Measurements from ENCODE around the gene NXPH2. TPM values are rescaled to one million over a fixed set of nuclear protein-coding genes. Genes with fewer than 3 reads are reported as not detected.
A peak's percentile ranks its signal among the peaks of the same experiment; 100 is the strongest.

Gene NXPH2
- total RNA-seq (not detected), polyA plus RNA-seq (not detected), total RNA-seq (not detected)

GRCh38 chr2:138779781-138780445 is at the start of gene NXPH2:
NXPH2 (minus strand) TSS chr2:138780390; CDS start chr2:138780241, 149 bp downstream.
- Mint-ChIP-seq H3K4me3 (no peak within 1 kb of the TSS), H3K4me1 (peaks cover 0 to 12% (median 4%) of the 10 kb centered on the region in 7 donors), H3K27ac (peak within 1 kb of the TSS in 1 of 9 donors; percentile 55), H3K27me3 (peaks cover 38 to 44% (median 40%) of the 10 kb centered on the region in 5 donors), H3K36me3 (no peaks in the 10 kb centered on the region), H3K9me3 (peaks cover 0 to 3% (median 0%) of the 10 kb centered on the region in 11 donors)
- Histone ChIP-seq H3K36me3 (ENCODE audit: control insufficient read depth in 2 of 3, insufficient read depth in 3 of 3, low read length in 3 of 3) (no peaks in the 10 kb centered on the region), H3K9me3 (ENCODE audit: control insufficient read depth in 2 of 3, low read length in 3 of 3) (no peaks in the 10 kb centered on the region), H3K27me3 (ENCODE audit: control insufficient read depth in 2 of 2, insufficient read depth in 2 of 2, low read length in 2 of 2) (no peaks in the 10 kb centered on the region), H3K4me1 (ENCODE audit: control insufficient read depth in 2 of 2, insufficient read depth in 2 of 2, low read length in 2 of 2) (no peaks in the 10 kb centered on the region), H3K4me3 (ENCODE audit: low read length) (no peak within 1 kb of the TSS), H3K27ac (ENCODE audit: low read depth, low read length) (no peak within 1 kb of the TSS)
- ChIA-PET CTCF (no interaction called here), POLR2A (no interaction called here)
- DNase-seq = no peak
- ATAC-seq = no peak
- intact Hi-C loops (cut with micrococcal nuclease) = no loop called here

- Mint-ChIP-seq H3K27me3 (peaks cover 0 to 14% (median 6%) of the 10 kb centered on the region in 5 donors), H3K36me3 (no peaks in the 10 kb centered on the region), H3K9me3 (no peaks in the 10 kb centered on the region), H3K4me3 (no peak overlapping the region), H3K4me1 (peaks cover 0 to 3% (median 0%) of the 10 kb centered on the region in 7 donors), H3K27ac (no peak overlapping the region)
- ATAC-seq = peak; percentile 45
- H3K27ac ChIP-seq (ENCODE audit: low read depth, low read length) = no peak overlapping the region
- no peaks in the 10 kb centered on the region for H3K4me1 ChIP-seq (ENCODE audit: control insufficient read depth in 2 of 2, insufficient read depth in 2 of 2, low read length in 2 of 2)
- peak in 3 of 9 donors; percentile 2 to 24 (median 8) for DNase-seq
- ChIA-PET POLR2A (no interaction called here), CTCF (no interaction called here)
- no peaks in the 10 kb centered on the region for H3K27me3 ChIP-seq (ENCODE audit: control insufficient read depth in 2 of 2, insufficient read depth in 2 of 2, low read length in 2 of 2)
- H3K9me3 ChIP-seq (ENCODE audit: control insufficient read depth in 2 of 3, low read length in 3 of 3) = no peaks in the 10 kb centered on the region
- intact Hi-C loops (cut with micrococcal nuclease) = no loop called here
- no peaks in the 10 kb centered on the region for H3K36me3 ChIP-seq (ENCODE audit: control insufficient read depth in 2 of 3, insufficient read depth in 3 of 3, low read length in 3 of 3)
- no peak overlapping the region for H3K4me3 ChIP-seq (ENCODE audit: low read length)
Observed at GRCh38 chr2:138829326-138829919, 49.2 kb upstream of the NXPH2 start.

DNA sequence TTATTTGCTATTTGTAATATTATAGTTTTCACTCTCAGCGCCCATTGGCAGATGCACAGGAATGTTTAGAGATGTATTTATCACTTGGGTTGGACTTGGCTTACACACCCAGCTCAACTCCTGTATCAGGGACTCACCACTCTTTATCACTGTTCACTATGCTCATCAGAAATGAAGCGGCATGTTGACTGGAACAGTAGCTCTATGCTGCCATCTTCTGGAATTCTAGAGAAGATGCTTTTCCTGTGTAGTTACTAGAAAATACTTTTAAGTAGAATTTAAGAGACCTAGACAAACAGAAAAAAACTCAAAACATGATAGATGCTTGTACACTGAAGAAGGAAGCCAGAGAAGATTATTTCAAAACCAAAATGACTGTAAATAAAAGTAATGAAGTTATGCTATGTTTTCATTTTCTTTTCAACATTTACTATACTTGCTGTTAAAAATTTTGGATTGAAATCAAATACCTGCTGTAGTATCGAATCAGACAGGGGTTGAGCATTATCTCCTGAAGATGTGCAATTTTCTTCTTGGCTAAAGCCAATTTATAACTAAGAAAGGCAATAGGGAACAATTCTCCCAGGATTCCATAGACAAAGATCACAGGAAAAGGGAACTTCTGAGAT is 47.4 kb upstream of the NXPH2 start:
- peaks cover 0 to 17% (median 5%) of the 10 kb centered on the region in 5 donors for H3K27me3 Mint-ChIP-seq

GRCh38 chr2:138823666-138824065 is 43.5 kb upstream of the NXPH2 start:
- Histone ChIP-seq H3K36me3 (ENCODE audit: control insufficient read depth in 2 of 3, insufficient read depth in 3 of 3, low read length in 3 of 3) (no peaks in the 10 kb centered on the region), H3K4me3 (ENCODE audit: low read length) (no peak overlapping the region), H3K27me3 (ENCODE audit: control insufficient read depth in 2 of 2, insufficient read depth in 2 of 2, low read length in 2 of 2) (no peaks in the 10 kb centered on the region), H3K9me3 (ENCODE audit: control insufficient read depth in 2 of 3, low read length in 3 of 3) (no peaks in the 10 kb centered on the region), H3K27ac (ENCODE audit: low read depth, low read length) (no peak overlapping the region), H3K4me1 (ENCODE audit: control insufficient read depth in 2 of 2, insufficient read depth in 2 of 2, low read length in 2 of 2) (no peaks in the 10 kb centered on the region)
- ChIA-PET CTCF (no interaction called here), POLR2A (no interaction called here)
- Mint-ChIP-seq H3K9me3 (no peaks in the 10 kb centered on the region), H3K27me3 (peaks cover 2 to 21% (median 11%) of the 10 kb centered on the region in 5 donors), H3K27ac (no peak overlapping the region), H3K4me3 (no peak overlapping the region), H3K36me3 (no peaks in the 10 kb centered on the region), H3K4me1 (peaks cover 0 to 3% (median 0%) of the 10 kb centered on the region in 7 donors)
- intact Hi-C loops (cut with micrococcal nuclease) = no loop called here
- DNase-seq (no peak), ATAC-seq (no peak)

More for the DNA sequence above, 47.4 kb upstream of the NXPH2 start:
- intact Hi-C loops (cut with micrococcal nuclease) = loop anchor here (1.0 kb wide), 4 partner anchors 340 to 961 kb away; no protein-coding TSS in a partner anchor
- H3K4me1 ChIP-seq (ENCODE audit: control insufficient read depth in 2 of 2, insufficient read depth in 2 of 2, low read length in 2 of 2) = no peaks in the 10 kb centered on the region
- H3K27me3 ChIP-seq (ENCODE audit: control insufficient read depth in 2 of 2, insufficient read depth in 2 of 2, low read length in 2 of 2) = no peaks in the 10 kb centered on the region
- no peak overlapping the region for H3K4me3 ChIP-seq (ENCODE audit: low read length)
- H3K36me3 Mint-ChIP-seq = no peaks in the 10 kb centered on the region
- ChIA-PET POLR2A (no interaction called here), CTCF (interaction anchor here (0.7 to 2.8 kb wide), 11 partner anchors 10 to 972 kb away, joined by 3 to 17 read pairs (median 3); no protein-coding TSS in a partner anchor)
- H3K4me1 Mint-ChIP-seq = peaks cover 0 to 3% (median 0%) of the 10 kb centered on the region in 7 donors
- H3K9me3 ChIP-seq (ENCODE audit: control insufficient read depth in 2 of 3, low read length in 3 of 3) = no peaks in the 10 kb centered on the region
- no peaks in the 10 kb centered on the region for H3K36me3 ChIP-seq (ENCODE audit: control insufficient read depth in 2 of 3, insufficient read depth in 3 of 3, low read length in 3 of 3)
- H3K27ac Mint-ChIP-seq = no peak overlapping the region
- ATAC-seq (peak; percentile 67), DNase-seq (peak in 6 of 9 donors; percentile 12 to 56 (median 42))
- H3K4me3 Mint-ChIP-seq = no peak overlapping the region
- H3K27ac ChIP-seq (ENCODE audit: low read depth, low read length) = no peak overlapping the region
- no peaks in the 10 kb centered on the region for H3K9me3 Mint-ChIP-seq

DNA sequence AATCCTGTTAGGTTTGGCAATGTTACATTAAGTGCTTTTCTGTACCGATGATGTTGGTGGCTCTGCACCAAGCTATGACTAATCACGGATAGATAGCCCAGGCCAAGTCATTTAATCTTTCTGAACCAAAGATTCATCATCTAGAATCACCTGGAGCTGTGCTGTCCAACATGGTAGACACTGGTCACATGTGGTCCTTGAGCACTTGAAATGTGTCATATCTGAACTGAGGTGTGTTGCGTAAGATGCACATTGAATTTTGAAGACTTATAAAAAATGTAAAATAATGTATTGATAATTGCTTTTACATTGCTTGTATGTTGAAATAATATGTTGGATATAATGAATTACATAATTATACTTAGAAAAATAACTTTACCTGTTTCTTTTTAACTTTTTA is 39.8 kb upstream of the NXPH2 start:
- POLR2A ChIA-PET = no interaction called here

GRCh38 chr2:138818556-138818955 is 38.4 kb upstream of the NXPH2 start:
- POLR2A ChIA-PET = no interaction called here
- Histone ChIP-seq H3K27me3 (ENCODE audit: control insufficient read depth in 2 of 2, insufficient read depth in 2 of 2, low read length in 2 of 2) (no peaks in the 10 kb centered on the region), H3K4me1 (ENCODE audit: control insufficient read depth in 2 of 2, insufficient read depth in 2 of 2, low read length in 2 of 2) (no peaks in the 10 kb centered on the region), H3K36me3 (ENCODE audit: control insufficient read depth in 2 of 3, insufficient read depth in 3 of 3, low read length in 3 of 3) (no peaks in the 10 kb centered on the region), H3K4me3 (ENCODE audit: low read length) (no peak overlapping the region), H3K27ac (ENCODE audit: low read depth, low read length) (no peak overlapping the region), H3K9me3 (ENCODE audit: control insufficient read depth in 2 of 3, low read length in 3 of 3) (no peaks in the 10 kb centered on the region)
- no peak overlapping the region for H3K27ac Mint-ChIP-seq
- H3K9me3 Mint-ChIP-seq = no peaks in the 10 kb centered on the region
- H3K27me3 Mint-ChIP-seq = peaks cover 2 to 28% (median 22%) of the 10 kb centered on the region in 5 donors
- H3K36me3 Mint-ChIP-seq = no peaks in the 10 kb centered on the region
- H3K4me3 Mint-ChIP-seq = no peak overlapping the region
- peaks cover 0 to 2% (median 0%) of the 10 kb centered on the region in 7 donors for H3K4me1 Mint-ChIP-seq
- ATAC-seq (no peak), DNase-seq (no peak)
- CTCF ChIA-PET = interaction anchor here (1.0 to 1.3 kb wide), 2 partner anchors 9 to 27 kb away, joined by 4 read pairs; no protein-coding TSS in a partner anchor
- intact Hi-C loops (cut with micrococcal nuclease) = no loop called here

More for the DNA sequence above, 39.8 kb upstream of the NXPH2 start:
- peaks cover 2 to 25% (median 22%) of the 10 kb centered on the region in 5 donors for H3K27me3 Mint-ChIP-seq
- no peaks in the 10 kb centered on the region for H3K4me1 ChIP-seq (ENCODE audit: control insufficient read depth in 2 of 2, insufficient read depth in 2 of 2, low read length in 2 of 2)
- H3K4me3 Mint-ChIP-seq = no peak overlapping the region
- intact Hi-C loops (cut with micrococcal nuclease) = no loop called here
- ATAC-seq (no peak), DNase-seq (no peak)
- no peak overlapping the region for H3K27ac ChIP-seq (ENCODE audit: low read depth, low read length)
- H3K4me1 Mint-ChIP-seq = no peaks in the 10 kb centered on the region
- no peak overlapping the region for H3K4me3 ChIP-seq (ENCODE audit: low read length)
- H3K36me3 ChIP-seq (ENCODE audit: control insufficient read depth in 2 of 3, insufficient read depth in 3 of 3, low read length in 3 of 3) = no peaks in the 10 kb centered on the region
- H3K36me3 Mint-ChIP-seq = no peaks in the 10 kb centered on the region
- no peaks in the 10 kb centered on the region for H3K27me3 ChIP-seq (ENCODE audit: control insufficient read depth in 2 of 2, insufficient read depth in 2 of 2, low read length in 2 of 2)
- no peaks in the 10 kb centered on the region for H3K9me3 ChIP-seq (ENCODE audit: control insufficient read depth in 2 of 3, low read length in 3 of 3)
- no peaks in the 10 kb centered on the region for H3K9me3 Mint-ChIP-seq
- no peak overlapping the region for H3K27ac Mint-ChIP-seq
- CTCF ChIA-PET = no interaction called here
